OCI-LY7 (cell line): Measurements from ENCODE around the gene SIK3. TPM values are rescaled to one million over a fixed set of nuclear protein-coding genes. Genes with fewer than 3 reads are reported as not detected.
"Not testable (repeated sequence)": the region's sequence is repeated elsewhere in the genome, so short reads cannot be mapped to it uniquely, and the experiment has no call there.

Experiments
- BruUV-seq: library from RNA; stranded (reverse); fragments of 400-500 nt; replicated peaks from 2 replicates; lab custom pipeline; 2021; lab: Mats Ljungman, UMichigan
- CTCF ChIA-PET: fragments of 300-600 bp; sonication (Branson Sonifier 250); formaldehyde crosslinking; loops from one replicate; lab custom pipeline; 2022; ENCODE audit warnings: antibody characterized with exemption; ENCODE audit not compliant: unreplicated experiment; lab: Charles Lee
- POLR2A ChIA-PET: fragments of 300-600 bp; sonication (Branson Sonifier 250); formaldehyde crosslinking; loops from one replicate; lab custom pipeline; 2022; ENCODE audit warnings: antibody characterized with exemption; lab: Charles Lee
- DNase-seq: peaks from one replicate; pipeline ENCODE4 v3.0.0-alpha.2; 2015; ENCODE audit warnings: low spot score
- H2AFZ ChIP-seq: fragments of 200-600 bp; sonication (generic), shearing (Covaris generic); 2 replicates; pipeline ENCODE4 v1.6.1; 2014; ENCODE audit warnings: mild to moderate bottlenecking, antibody characterized with exemption, low read length, moderate library complexity
- H3K27ac ChIP-seq: fragments of 200-600 bp; sonication (generic); 2 replicates; pipeline ENCODE4 v1.5.1; 2014; ENCODE audit warnings: mixed run types, low read depth, mild to moderate bottlenecking, moderate library complexity, low read length, inconsistent platforms; ENCODE audit not compliant: poor library complexity, severe bottlenecking
- H3K36me3 ChIP-seq: fragments of 200-600 bp; sonication (generic); 2 replicates; pipeline ENCODE4 v1.6.1; 2014; ENCODE audit warnings: mild to moderate bottlenecking, antibody characterized with exemption, low read length, moderate library complexity, mixed read lengths; ENCODE audit not compliant: insufficient read depth
- H3K4me1 ChIP-seq: fragments of 200-600 bp; sonication (generic); 2 replicates; pipeline ENCODE4 v1.5.1; 2014; ENCODE audit warnings: mild to moderate bottlenecking, low read length; ENCODE audit not compliant: insufficient read depth, poor library complexity, severe bottlenecking
- H3K4me2 ChIP-seq: fragments of 200-600 bp; sonication (generic); 2 replicates; pipeline ENCODE4 v1.6.1; 2014; ENCODE audit warnings: mild to moderate bottlenecking, low read length
- H3K4me3 ChIP-seq: fragments of 200-600 bp; sonication (generic); 2 replicates; pipeline ENCODE4 v1.5.1; 2014; ENCODE audit warnings: mild to moderate bottlenecking, low read depth, low read length; ENCODE audit not compliant: poor library complexity, severe bottlenecking
- H3K79me2 ChIP-seq: fragments of 200-600 bp; sonication (generic); 2 replicates; pipeline ENCODE4 v1.6.1; 2016; ENCODE audit warnings: low read depth, mild to moderate bottlenecking, low read length, moderate library complexity, mixed read lengths; ENCODE audit not compliant: insufficient read depth
- H3K9me2 ChIP-seq: fragments of 200-600 bp; sonication (generic); 2 replicates; pipeline ENCODE4 v1.6.1; 2016; ENCODE audit warnings: mild to moderate bottlenecking, low read length, mixed read lengths; ENCODE audit not compliant: insufficient read depth
- H3K9me3 ChIP-seq: fragments of 200-600 bp; sonication (generic); 2 replicates; pipeline ENCODE4 v1.6.1; 2014; ENCODE audit warnings: mild to moderate bottlenecking, mixed run types, low read length, mixed read lengths
- H4K20me1 ChIP-seq: fragments of 200-600 bp; sonication (generic); 2 replicates; pipeline ENCODE4 v1.6.1; 2014; ENCODE audit warnings: mild to moderate bottlenecking, antibody characterized with exemption, low read length, moderate library complexity, mixed read lengths; ENCODE audit not compliant: insufficient read depth
- EZH2phosphoT487 ChIP-seq: fragments of 200-600 bp; sonication (generic); IDR thresholded peaks from 2 replicates; pipeline ENCODE4 v1.6.1; 2018; ENCODE audit warnings: low read depth, borderline replicate concordance, mild to moderate bottlenecking, mixed run types, antibody characterized with exemption, low read length, moderate library complexity, mixed read lengths
- intact Hi-C: fragments of 100-400 bp; cut with micrococcal nuclease; formaldehyde crosslinking; loops from one replicate; pipeline ENCODE4 v1.10.0; 2022; ENCODE audit not compliant: unreplicated experiment
- total RNA-seq, 2 experiments: library from RNA; depleted of rRNA in 1 of 2; stranded (reverse); fragments of >200 nt in 1 of 2; shearing (Covaris generic) in 1 of 2; gene quantifications; 2 replicates each; pipeline ENCODE4 v1.2.3, GENCODE V29; 2014 to 2022
- TF ChIP-seq, protein P1 (sequence below): fragments of 200-600 bp; sonication (generic); conservative IDR thresholded peaks from 2 replicates; pipeline ENCODE4 v1.5.1; 2014; ENCODE audit warnings: mild to moderate bottlenecking, antibody characterized with exemption, low read length, moderate library complexity, mixed read lengths

SIK3 gene
- total RNA-seq, 2 experiments from 2014 or later, result 29.3 to 72.9 TPM

DNA sequence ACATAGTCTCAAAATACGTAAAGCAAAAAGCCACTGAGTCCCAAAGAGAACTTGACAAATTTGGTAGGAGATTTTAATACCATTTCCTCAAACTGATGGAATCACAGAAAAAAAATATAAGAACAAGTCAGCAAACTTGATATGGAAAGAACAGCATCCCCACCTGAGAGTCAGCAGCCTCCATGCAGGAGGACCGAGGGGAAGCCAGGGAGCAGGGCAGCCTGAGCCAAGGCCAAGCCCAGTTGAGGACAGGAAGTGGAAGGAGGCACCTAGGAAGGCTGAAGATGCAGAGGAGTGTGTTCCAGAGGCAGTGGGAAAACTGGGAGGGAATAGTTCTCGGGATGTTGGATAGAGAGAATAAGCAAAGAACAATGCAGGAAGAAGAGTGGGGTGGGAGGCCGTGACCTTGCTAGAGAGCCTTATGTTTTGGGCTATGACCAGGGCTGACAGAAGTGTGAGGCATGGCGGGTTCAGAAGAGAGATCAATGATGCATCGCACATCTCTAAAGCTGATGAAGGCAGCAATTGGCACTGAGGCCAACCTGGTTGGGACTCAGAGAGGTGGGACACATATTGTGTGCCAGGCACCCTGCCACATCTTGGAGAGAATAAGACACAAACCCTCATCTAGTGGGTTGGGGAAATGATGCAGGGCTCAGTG, 290.5 kb downstream of the SIK3 start:
- ChIA-PET POLR2A (no interaction called here), CTCF (no interaction called here)
- H4K20me1 ChIP-seq, result no peaks in the 10 kb centered on the region
- no peak for DNase-seq
- no peak overlapping the region for H3K27ac ChIP-seq
- no peak overlapping the region for H2AFZ ChIP-seq
- H3K9me3 ChIP-seq, result no peaks in the 10 kb centered on the region
- intact Hi-C loops, result no loop called here
- H3K79me2 ChIP-seq, result no peaks in the 10 kb centered on the region
- H3K4me1 ChIP-seq, result no peaks in the 10 kb centered on the region
- no peaks in the 10 kb centered on the region for H3K9me2 ChIP-seq
- BruUV-seq, result no TSS peak
- H3K4me2 ChIP-seq, result no peak overlapping the region
- TF ChIP-seq, protein P1, sequence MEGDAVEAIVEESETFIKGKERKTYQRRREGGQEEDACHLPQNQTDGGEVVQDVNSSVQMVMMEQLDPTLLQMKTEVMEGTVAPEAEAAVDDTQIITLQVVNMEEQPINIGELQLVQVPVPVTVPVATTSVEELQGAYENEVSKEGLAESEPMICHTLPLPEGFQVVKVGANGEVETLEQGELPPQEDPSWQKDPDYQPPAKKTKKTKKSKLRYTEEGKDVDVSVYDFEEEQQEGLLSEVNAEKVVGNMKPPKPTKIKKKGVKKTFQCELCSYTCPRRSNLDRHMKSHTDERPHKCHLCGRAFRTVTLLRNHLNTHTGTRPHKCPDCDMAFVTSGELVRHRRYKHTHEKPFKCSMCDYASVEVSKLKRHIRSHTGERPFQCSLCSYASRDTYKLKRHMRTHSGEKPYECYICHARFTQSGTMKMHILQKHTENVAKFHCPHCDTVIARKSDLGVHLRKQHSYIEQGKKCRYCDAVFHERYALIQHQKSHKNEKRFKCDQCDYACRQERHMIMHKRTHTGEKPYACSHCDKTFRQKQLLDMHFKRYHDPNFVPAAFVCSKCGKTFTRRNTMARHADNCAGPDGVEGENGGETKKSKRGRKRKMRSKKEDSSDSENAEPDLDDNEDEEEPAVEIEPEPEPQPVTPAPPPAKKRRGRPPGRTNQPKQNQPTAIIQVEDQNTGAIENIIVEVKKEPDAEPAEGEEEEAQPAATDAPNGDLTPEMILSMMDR, result no peak
- no peak for TF ChIP-seq EZH2phosphoT487
- no peaks in the 10 kb centered on the region for H3K36me3 ChIP-seq
- no peak overlapping the region for H3K4me3 ChIP-seq

DNA sequence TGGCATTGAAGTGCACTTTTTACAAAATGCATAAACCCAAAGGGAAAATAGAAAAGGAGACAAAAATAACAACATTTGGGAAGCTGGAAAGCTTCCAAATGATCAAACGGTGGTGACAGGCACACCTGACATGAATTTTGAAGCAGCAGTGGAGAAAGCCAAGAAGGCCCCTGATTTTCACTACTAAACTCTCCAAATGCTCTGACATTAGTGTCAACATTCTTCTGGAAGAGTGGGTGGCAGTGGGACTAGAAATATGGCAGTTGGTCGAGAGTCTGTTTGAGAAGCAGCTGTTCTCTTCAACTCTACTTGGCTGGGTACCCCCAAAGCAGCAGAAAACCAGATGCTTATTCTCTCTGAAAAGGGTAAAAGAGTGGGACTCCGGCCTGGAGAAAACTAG, 294.2 kb downstream of the SIK3 start:
- Histone ChIP-seq H3K9me2 (no peaks in the 10 kb centered on the region), H3K27ac (no peak overlapping the region), H3K79me2 (no peaks in the 10 kb centered on the region), H3K36me3 (no peaks in the 10 kb centered on the region), H3K4me1 (no peaks in the 10 kb centered on the region), H3K4me3 (no peak overlapping the region), H3K4me2 (no peak overlapping the region), H2AFZ (no peak overlapping the region), H4K20me1 (no peaks in the 10 kb centered on the region), H3K9me3 (no peaks in the 10 kb centered on the region)
- ChIA-PET CTCF (no interaction called here), POLR2A (no interaction called here)
- intact Hi-C loops, result no loop called here
- no peak for TF ChIP-seq EZH2phosphoT487
- TF ChIP-seq, protein P1, result no peak
- DNase-seq, result no peak
- no TSS peak for BruUV-seq

DNA sequence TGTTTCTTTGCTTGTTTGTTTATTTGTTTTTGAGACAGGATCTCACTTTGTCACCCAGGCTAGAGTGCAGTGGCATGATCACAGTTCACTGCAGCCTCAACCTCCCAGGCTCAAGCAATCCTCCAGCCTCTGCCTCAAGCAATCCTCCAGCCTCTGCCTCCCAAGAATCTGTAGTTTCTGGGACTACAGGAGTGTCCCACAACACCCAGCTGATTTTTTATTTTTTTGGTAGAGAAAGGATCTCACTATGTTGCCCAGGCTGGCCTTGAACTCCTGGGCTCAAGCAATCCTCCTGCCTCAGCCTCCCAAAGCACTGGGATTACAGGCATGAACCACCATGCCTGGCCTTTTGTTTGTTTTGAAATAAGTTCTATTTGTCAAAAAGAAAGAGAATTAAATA, 296.6 kb downstream of the SIK3 start:
- H3K4me3 ChIP-seq, POLR2A ChIA-PET, H3K4me2 ChIP-seq, intact Hi-C loops, H3K4me1 ChIP-seq, H4K20me1 ChIP-seq, H2AFZ ChIP-seq, H3K27ac ChIP-seq, H3K79me2 ChIP-seq, BruUV-seq, CTCF ChIA-PET, H3K36me3 ChIP-seq, DNase-seq, H3K9me3 ChIP-seq, H3K9me2 ChIP-seq: not testable (repeated sequence)
